Esophagus muscularis mucosa (tissue), 3 donors: ENCODE measurements around the gene AMIGO3.
A peak's percentile ranks its signal among the peaks of the same experiment; 100 is the strongest.

ENCODE experiments used
- CTCF ChIP-seq, 3 experiments: fragments of 200-600 bp in 2 of 3; fragments of 450-650 bp in 1 of 3; sonication (generic) in 2 of 3; IDR thresholded peaks; one replicate each; pipeline ENCODE4 v1.5.1; 2017 to 2019; ENCODE audit warnings: antibody characterized with exemption in 3 of 3, mild to moderate bottlenecking in 2 of 3, moderate library complexity in 1 of 3
- POLR2A ChIP-seq: fragments of 450-650 bp; IDR thresholded peaks from one replicate; pipeline ENCODE4 v1.6.1; 2017; ENCODE audit warnings: antibody characterized with exemption, moderate library complexity, mild to moderate bottlenecking, low read depth

- TF ChIP-seq POLR2A (no peak), CTCF (IDR thresholded peaks at IDR 0.05) (peak in 1 of 3 experiments; percentile 15)
These were observed 26.5 kb upstream of the AMIGO3 start for GRCh38 chr3:49745986-49746385.
